Aorta (tissue), 5 donors: ENCODE results near the gene S100A13. TPM values are rescaled to one million over a fixed set of nuclear protein-coding genes. Genes with fewer than 3 reads are reported as not detected.

ENCODE experiments used
- ATAC-seq: fragments of 200-7000 bp; cut with Tn5 transposase; one replicate; pipeline ENCODE4 v1.9.1; 2022; ENCODE audit warnings: moderate library complexity; ENCODE audit not compliant: low FRiP score
- DNase-seq, 2 donors: peaks; one replicate each; pipeline ENCODE4 v3.0.0-alpha.2; 2020
- H3K27ac ChIP-seq, 2 donors: one replicate each; pipeline ENCODE4 v1.5.1; 2013; ENCODE audit warnings: low read length in 2 of 2, mild to moderate bottlenecking in 2 of 2, moderate library complexity in 2 of 2, control low read depth in 1 of 2, inconsistent platforms in 1 of 2, low read depth in 1 of 2
- H3K27me3 ChIP-seq, 2 donors: one replicate each; pipeline ENCODE4 v1.6.1; 2013; ENCODE audit warnings: control low read depth in 1 of 2, low read length in 1 of 2, mild to moderate bottlenecking in 1 of 2, moderate library complexity in 1 of 2; ENCODE audit not compliant: insufficient read depth in 2 of 2, control insufficient read depth in 1 of 2
- H3K36me3 ChIP-seq, 2 donors: one replicate each; pipeline ENCODE4 v1.6.1; 2013; ENCODE audit warnings: control low read depth in 1 of 2, low read length in 1 of 2, mild to moderate bottlenecking in 1 of 2; ENCODE audit not compliant: insufficient read depth in 2 of 2, control insufficient read depth in 1 of 2
- H3K4me1 ChIP-seq, 2 donors: one replicate each; pipeline ENCODE4 v1.6.1; 2013; ENCODE audit warnings: low read length in 2 of 2, control low read depth in 1 of 2, mild to moderate bottlenecking in 1 of 2, moderate library complexity in 1 of 2; ENCODE audit not compliant: insufficient read depth in 2 of 2, control insufficient read depth in 1 of 2
- H3K4me3 ChIP-seq, 2 donors: one replicate each; pipeline ENCODE4 v1.5.1; 2013; ENCODE audit warnings: low read length in 2 of 2, control low read depth in 1 of 2, mild to moderate bottlenecking in 1 of 2
- H3K9me3 ChIP-seq: one replicate; pipeline ENCODE4 v1.6.1; 2013; ENCODE audit warnings: mild to moderate bottlenecking, low read length; ENCODE audit not compliant: control insufficient read depth
- WGBS, 2 donors: extraction: QIAGEN DNeasy Blood & Tissue Kit; methylation state at CpG; one replicate each; pipeline ENCODE4 v1.1.7; 2013; 5-methylcytosine and 5-hydroxymethylcytosine counted together
- intact Hi-C, 2 donors: fragments of 100-400 bp; cut with DNase I; formaldehyde crosslinking; loops; one replicate each; pipeline versions ENCODE4 v1.14.2 to v1.15.0; 2022
- polyA plus RNA-seq, 2 donors: library from polyadenylated mRNA; stranded (reverse); fragments of 200-250 nt; gene quantifications; one replicate each; pipeline ENCODE4 v1.2.3, GENCODE V29; 2013
- total RNA-seq, 2 donors: library from RNA; stranded (reverse); fragmentation: NEBNext Ultra II Directional; extraction: Animal tissue kit (Norgen Biotek cat#: 25700); gene quantifications; one replicate each; pipeline ENCODE4 v1.2.1, GENCODE V29; 2021
- donor health status: healthy with polysubstance abuse.
- donor health status: Bipolar disorder and iron deficiency.
- donor health status: DM: no; HTN: no; CAD: no.
- donor health status: DM: no; HTN: no; CAD: no.
- donor health status: DM: yes; HTN: yes; CAD: no.

Gene S100A13
- total and polyA plus RNA-seq, 4 donors, result 80.0 to 245 (median 177) TPM

DNA sequence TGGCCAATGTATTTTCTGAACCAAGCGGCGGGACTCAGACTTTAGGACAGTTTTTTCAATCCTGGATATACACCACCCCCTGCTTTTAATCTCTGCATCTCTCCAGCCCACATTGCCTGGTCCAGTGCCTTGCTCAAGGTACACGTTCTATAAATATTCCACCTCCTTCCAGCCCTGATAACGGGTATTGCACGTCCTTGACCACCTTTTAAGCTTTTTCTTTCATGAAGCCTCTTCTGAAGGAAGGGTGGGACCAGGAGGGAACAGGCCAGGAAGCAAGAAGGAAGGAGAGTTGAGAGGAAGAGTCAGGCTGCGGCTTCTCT lies 17.8 kb downstream of the S100A13 start:
- no peaks in the 10 kb centered on the region for H3K4me1 ChIP-seq
- ATAC-seq, result no peak
- DNase-seq, result no peak
- WGBS, 2 donors, result 30 to 43% methylated on average over 6 of the region's 6 CpGs
- H3K9me3 ChIP-seq, result no peaks in the 10 kb centered on the region
- no peaks in the 10 kb centered on the region for H3K27me3 ChIP-seq
- intact Hi-C loops, result no loop called here
- H3K4me3 ChIP-seq, result no peak overlapping the region
- peak overlapping the region in 1 of 2 donors; percentile 55 for H3K27ac ChIP-seq
- peaks cover 0 to 2% of the 10 kb centered on the region in 2 donors for H3K36me3 ChIP-seq

DNA sequence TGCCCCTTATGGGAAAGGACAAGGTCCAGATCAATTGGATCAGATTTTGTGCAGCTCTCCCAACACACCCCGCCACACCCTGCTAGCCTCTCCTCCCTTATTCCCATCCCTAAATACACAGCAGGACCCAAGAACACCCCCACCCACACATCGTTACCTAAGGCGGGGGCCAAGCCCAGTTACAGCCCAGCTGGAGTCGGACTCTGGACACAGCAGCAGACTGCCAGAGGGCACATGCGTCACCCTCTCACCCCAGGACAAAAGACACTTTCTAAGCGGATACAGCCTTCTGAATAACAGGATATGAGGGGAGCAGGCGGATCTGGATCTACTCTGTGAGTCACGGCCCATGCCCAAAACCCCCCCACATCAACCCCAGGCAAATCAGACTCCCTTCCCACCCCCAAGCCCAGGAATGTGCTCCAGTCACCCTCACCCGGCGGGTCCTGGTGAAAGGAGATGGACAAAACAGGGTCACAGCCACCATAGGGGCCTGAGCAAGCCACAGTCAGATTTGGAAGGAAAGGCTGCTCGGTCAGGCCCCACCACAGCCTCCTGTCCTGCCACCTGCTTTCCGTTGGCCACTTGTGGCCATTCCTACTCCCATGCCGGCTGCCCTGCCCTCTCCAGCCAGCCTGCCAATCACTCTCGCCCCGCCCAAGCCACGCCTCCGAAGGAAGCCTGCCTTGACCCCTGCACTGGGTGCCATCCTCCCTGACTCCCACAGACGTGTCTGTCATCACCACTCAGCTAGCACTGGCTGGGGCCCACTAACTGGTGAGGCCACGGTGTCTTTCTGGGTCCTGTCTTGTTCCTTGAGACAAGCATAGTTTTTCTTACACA lies 18.3 kb downstream of the S100A13 start:
- ATAC-seq (peak; percentile 76), DNase-seq (peak; percentile 77 to 90)
- Histone ChIP-seq H3K9me3 (no peaks in the 10 kb centered on the region), H3K27me3 (no peaks in the 10 kb centered on the region), H3K36me3 (peaks cover 0 to 2% of the 10 kb centered on the region in 2 donors), H3K4me3 (no peak overlapping the region), H3K27ac (peak overlapping the region in 1 of 2 donors; percentile 61), H3K4me1 (no peaks in the 10 kb centered on the region)
- WGBS, 2 donors, result 26 to 29% methylated on average over 17 to 19 of the region's 19 CpGs
- intact Hi-C loops, result no loop called here

DNA sequence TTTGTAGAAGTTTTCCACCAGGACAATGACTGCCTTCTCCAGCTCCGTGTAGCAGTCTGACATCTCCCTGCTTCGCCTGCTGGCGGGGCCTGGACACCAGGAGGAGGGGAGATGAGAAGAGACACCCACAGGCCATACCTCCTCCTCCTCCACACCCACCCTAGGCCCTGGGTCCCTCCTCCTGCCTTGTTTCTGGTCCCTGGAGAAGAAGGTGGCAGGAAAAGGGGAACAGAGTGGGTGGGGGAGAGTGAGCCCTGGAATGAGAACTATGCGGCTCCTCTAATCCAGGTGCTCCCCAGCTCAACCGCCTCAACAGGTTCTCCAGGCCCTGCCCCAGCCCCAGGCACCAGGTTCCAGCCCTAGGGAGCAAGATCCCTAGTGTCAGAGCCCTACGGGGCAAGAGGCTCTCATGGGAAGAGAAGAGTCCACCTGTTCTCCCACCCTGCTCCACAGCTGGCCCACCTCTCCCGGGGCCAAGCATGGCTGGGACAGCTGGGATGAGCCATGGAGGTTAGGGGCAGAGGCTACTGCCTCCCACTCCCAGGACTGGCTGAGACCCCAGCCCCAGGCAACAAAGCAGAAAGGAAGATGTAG lies 19.1 kb downstream of the S100A13 start:
- intact Hi-C loops, result no loop called here

DNA sequence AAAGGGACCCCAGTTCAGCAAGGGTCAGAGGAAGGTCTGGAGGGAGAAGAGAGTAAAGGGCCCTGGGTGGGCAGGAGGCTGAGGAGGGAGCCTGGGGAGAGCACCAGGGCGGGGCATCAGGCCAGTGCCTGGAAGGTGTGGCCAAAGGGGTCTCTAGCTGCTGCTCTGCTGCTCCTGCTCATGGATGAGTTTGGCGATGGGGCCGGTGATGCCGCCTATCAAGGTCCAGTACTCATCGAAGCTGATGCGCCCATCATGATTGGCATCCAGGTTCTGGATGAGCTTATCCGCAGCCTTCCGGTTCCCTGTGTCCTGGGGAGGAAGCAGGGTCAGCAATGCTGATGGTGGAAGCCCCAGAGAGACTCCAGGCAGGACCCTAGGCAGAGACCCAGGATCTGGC lies 19.9 kb downstream of the S100A13 start:
- WGBS, 2 donors, result 92 to 94% methylated on average over 8 of the region's 8 CpGs
- Histone ChIP-seq H3K27me3 (no peaks in the 10 kb centered on the region), H3K4me1 (no peaks in the 10 kb centered on the region), H3K9me3 (no peaks in the 10 kb centered on the region), H3K4me3 (no peak overlapping the region), H3K36me3 (peaks cover 0 to 3% of the 10 kb centered on the region in 2 donors), H3K27ac (no peak overlapping the region)
- DNase-seq (peak in 1 of 2 donors; percentile 70), ATAC-seq (no peak)
- intact Hi-C loops, result no loop called here

More for the DNA sequence above, 19.1 kb downstream of the S100A13 start:
- peak overlapping the region; percentile 2 to 61 for H3K27ac ChIP-seq
- no peak overlapping the region for H3K4me3 ChIP-seq
- ATAC-seq, result no peak
- H3K27me3 ChIP-seq, result no peaks in the 10 kb centered on the region
- 69 to 84% methylated on average over 7 of the region's 7 CpGs for WGBS, 2 donors
- DNase-seq, result peak in 1 of 2 donors; percentile 71
- H3K36me3 ChIP-seq, result peaks cover 0 to 3% of the 10 kb centered on the region in 2 donors
- H3K4me1 ChIP-seq, result no peaks in the 10 kb centered on the region
- H3K9me3 ChIP-seq, result no peaks in the 10 kb centered on the region

DNA sequence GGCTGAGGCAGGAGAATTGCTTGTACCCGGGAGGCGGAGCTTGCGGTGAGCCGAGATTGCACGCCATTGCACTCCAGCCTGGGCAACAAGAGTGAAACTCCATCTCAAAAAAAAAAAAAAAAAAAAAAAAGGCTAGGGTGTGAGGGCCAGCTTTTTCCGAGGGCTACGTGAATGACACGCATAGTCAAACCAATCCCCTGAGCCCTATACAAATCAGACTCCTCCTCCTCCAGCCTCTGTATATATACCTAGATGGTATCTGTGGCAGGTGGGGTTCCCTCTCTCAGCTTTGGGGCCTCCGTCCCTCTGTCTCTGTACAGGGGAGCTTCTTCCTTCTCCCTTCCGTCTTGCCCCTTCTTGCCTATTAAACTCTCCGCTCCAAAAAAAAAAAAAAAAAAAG lies 21.1 kb downstream of the S100A13 start:
- H3K36me3 ChIP-seq, result peaks cover 0 to 3% of the 10 kb centered on the region in 2 donors
- H3K4me3 ChIP-seq, result no peak overlapping the region
- 93% methylated on average over 11 of the region's 11 CpGs for WGBS, 2 donors
- no peaks in the 10 kb centered on the region for H3K9me3 ChIP-seq
- ATAC-seq (no peak), DNase-seq (no peak)
- intact Hi-C loops, result no loop called here
- H3K27ac ChIP-seq, result no peak overlapping the region
- no peaks in the 10 kb centered on the region for H3K4me1 ChIP-seq
- H3K27me3 ChIP-seq, result no peaks in the 10 kb centered on the region

DNA sequence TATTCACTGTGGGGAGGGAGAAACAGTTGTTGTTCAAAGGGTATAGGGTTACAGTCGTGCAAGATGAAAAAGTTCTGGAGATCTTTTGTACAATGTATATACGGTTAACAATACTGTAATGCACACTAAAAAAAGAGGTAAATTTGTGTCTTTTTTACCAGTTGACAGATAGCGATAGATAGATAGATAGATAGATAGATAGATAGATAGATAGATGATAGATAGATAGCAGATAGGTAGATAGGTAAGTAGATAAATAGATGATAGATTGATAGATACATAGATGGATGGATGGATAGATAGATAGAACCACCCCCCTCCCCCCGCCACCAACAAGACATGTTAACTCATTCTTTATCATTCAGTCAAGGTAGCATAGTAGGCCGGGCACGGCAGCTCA lies 24.6 kb downstream of the S100A13 start:
- 93 to 94% methylated on average over 6 of the region's 6 CpGs for WGBS, 2 donors
- Histone ChIP-seq H3K27ac (no peak overlapping the region), H3K4me1 (no peaks in the 10 kb centered on the region), H3K27me3 (no peaks in the 10 kb centered on the region), H3K9me3 (no peaks in the 10 kb centered on the region), H3K36me3 (peaks cover 0 to 3% of the 10 kb centered on the region in 2 donors), H3K4me3 (no peak overlapping the region)
- DNase-seq, result no peak
- intact Hi-C loops, result no loop called here
- no peak for ATAC-seq

DNA sequence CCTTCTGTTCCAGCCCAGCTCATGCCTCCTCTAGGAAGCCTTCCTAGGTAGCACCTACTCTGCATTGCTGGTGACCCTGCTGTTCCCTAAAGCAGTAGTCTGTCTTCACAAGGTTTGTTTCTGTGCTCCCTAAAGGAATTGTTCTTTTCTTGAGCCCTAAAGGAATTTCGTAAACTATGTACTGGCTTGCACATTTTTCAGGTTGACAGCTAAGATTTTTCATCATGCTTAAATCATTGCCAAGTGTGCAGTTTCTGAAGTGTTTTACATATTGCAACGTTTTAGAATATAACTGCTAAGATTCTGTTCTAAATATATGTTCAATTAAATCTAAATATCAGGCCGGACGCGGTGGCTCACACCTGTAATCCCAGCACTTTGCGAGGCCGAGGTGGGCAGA lies 27.5 kb downstream of the S100A13 start:
- DNase-seq (no peak), ATAC-seq (no peak)
- no peaks in the 10 kb centered on the region for H3K27me3 ChIP-seq
- WGBS, 2 donors, result 78 to 81% methylated on average over 7 of the region's 7 CpGs
- H3K36me3 ChIP-seq, result peaks cover 0 to 2% of the 10 kb centered on the region in 2 donors
- no peak overlapping the region for H3K27ac ChIP-seq
- intact Hi-C loops, result no loop called here
- no peak overlapping the region for H3K4me3 ChIP-seq
- H3K9me3 ChIP-seq, result no peaks in the 10 kb centered on the region
- no peaks in the 10 kb centered on the region for H3K4me1 ChIP-seq

DNA sequence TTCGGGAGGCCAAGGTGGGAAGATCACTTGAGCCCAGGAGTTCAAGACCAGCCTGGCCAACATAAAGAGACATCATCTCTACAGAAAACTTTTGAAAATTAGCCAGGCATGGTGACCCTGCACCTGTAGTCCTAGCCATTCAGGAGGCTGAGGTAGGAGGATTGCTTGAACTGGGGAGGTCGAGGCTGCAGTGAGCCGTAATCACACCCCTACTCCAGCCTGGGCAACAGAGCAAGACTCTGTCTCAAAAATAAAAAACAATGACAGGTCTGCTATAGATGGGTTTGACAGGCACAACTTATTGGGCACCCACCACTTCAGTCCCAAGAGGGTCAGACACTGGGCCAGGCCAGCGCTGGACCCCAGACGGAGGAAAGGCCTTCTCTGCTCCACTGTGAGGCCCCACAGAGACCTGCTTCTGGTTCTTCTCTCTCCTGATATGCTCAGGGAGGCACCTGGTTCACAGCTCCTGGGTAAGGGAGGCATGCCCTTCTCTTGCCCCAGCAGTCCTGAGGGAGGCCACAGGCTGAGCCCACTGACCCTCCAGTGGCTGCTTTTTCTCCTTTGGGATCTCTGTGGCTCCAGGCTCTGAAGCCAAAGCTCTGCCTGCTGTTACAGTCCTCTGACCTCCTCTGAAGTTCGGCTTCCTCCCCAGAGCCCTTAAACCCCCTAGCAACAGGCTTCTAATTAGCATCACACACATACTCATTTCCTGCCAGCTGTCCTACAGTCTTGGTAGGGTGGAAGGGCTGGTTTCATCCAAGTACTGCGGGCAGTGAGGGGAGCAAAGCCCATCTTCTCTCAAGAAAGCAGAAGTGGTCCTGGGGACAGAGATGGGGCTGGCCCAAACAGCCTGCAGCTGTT lies 28.8 kb downstream of the S100A13 start:
- Histone ChIP-seq H3K27me3 (no peaks in the 10 kb centered on the region), H3K9me3 (no peaks in the 10 kb centered on the region), H3K36me3 (peaks cover 0 to 4% of the 10 kb centered on the region in 2 donors), H3K4me3 (no peak overlapping the region), H3K27ac (no peak overlapping the region), H3K4me1 (no peaks in the 10 kb centered on the region)
- intact Hi-C loops, result no loop called here
- ATAC-seq (no peak), DNase-seq (no peak)
- 84 to 86% methylated on average over 7 of the region's 7 CpGs for WGBS, 2 donors
